Astrocyte of the cerebellum (primary cell): ENCODE data around the gene BIRC7.

ENCODE experiments used
- DNase-seq: peaks from one replicate; pipeline ENCODE4 v3.0.0-alpha.2; 2011; ENCODE audit warnings: low read depth
- H3K4me3 ChIP-seq: 2 replicates; pipeline ENCODE4 v1.5.1; 2011; ENCODE audit warnings: mild to moderate bottlenecking, low read depth, low read length, moderate library complexity
- in situ Hi-C: cut with HindIII; loops from 2 replicates; pipeline ENCODE4 v1.10.0; 2017; ENCODE audit warnings: low sequenced_read_pairs
- TF ChIP-seq, protein P1 (sequence below): IDR thresholded peaks from 2 replicates; pipeline ENCODE4 v1.5.1; 2012; ENCODE audit warnings: low read length, low read depth, moderate library complexity, mild to moderate bottlenecking; ENCODE audit errors: missing control alignments

Gene BIRC7, protein sequence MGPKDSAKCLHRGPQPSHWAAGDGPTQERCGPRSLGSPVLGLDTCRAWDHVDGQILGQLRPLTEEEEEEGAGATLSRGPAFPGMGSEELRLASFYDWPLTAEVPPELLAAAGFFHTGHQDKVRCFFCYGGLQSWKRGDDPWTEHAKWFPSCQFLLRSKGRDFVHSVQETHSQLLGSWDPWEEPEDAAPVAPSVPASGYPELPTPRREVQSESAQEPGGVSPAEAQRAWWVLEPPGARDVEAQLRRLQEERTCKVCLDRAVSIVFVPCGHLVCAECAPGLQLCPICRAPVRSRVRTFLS

DNA sequence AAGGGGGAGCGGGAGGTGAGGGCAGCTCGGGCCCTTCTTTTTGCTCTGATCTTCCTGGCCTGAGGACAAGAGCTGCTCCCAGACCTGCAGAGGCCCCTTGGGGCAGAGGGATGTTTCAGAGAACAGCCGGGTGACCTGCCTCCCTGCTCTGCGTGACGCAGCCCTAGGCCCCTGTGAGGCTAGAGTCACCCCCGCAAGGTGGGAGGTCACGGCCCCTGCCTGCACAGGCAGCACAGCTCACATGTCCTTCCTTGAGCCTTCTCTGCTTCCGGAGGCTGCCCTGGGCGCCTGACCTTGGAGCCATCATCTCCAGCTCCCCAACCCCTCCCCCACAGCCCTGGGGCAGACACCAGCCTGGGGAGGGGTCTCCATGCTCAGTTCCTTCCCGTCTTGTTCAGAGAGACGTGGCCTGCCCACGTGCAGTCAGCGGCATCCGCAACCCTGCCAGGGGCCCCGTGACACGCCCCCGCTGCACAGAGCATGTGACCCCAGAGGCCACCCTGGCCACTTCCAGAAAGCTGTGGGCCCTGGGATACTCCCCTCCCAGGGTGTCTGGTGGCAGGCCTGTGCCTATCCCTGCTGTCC lies at the start of gene BIRC7:
Gene BIRC7 (plus strand): TSS at position 507 of the 585 bp plus-strand sequence. CDS start 192 bp downstream, outside the sequence.
- no peak for DNase-seq
- TF ChIP-seq, protein P1, sequence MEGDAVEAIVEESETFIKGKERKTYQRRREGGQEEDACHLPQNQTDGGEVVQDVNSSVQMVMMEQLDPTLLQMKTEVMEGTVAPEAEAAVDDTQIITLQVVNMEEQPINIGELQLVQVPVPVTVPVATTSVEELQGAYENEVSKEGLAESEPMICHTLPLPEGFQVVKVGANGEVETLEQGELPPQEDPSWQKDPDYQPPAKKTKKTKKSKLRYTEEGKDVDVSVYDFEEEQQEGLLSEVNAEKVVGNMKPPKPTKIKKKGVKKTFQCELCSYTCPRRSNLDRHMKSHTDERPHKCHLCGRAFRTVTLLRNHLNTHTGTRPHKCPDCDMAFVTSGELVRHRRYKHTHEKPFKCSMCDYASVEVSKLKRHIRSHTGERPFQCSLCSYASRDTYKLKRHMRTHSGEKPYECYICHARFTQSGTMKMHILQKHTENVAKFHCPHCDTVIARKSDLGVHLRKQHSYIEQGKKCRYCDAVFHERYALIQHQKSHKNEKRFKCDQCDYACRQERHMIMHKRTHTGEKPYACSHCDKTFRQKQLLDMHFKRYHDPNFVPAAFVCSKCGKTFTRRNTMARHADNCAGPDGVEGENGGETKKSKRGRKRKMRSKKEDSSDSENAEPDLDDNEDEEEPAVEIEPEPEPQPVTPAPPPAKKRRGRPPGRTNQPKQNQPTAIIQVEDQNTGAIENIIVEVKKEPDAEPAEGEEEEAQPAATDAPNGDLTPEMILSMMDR, result no peak
- H3K4me3 ChIP-seq, result no peak within 1 kb of the TSS
- in situ Hi-C loops, result no loop called here

DNA sequence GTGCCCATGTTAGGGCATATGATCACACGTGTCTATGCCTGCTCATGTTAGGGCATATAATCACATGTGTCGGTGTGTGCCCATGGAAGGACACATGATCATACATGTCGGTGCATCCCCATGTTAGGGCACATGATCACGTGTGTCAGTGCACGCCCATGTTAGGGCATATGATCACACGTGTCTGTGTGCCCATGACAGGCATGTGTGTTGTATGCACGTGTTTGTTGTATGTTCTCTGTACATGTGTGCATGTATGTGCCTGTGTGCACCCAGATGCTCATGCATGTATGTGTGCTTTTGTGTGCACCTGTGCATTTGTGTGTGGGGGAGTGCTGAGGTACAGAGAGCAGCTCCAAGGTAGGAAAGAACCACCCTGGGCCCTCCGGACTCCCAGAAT lies 49.6 kb upstream of the BIRC7 start:
- no peak overlapping the region for H3K4me3 ChIP-seq
- TF ChIP-seq, protein P1, result no peak
- in situ Hi-C loops, result no loop called here
- no peak for DNase-seq

DNA sequence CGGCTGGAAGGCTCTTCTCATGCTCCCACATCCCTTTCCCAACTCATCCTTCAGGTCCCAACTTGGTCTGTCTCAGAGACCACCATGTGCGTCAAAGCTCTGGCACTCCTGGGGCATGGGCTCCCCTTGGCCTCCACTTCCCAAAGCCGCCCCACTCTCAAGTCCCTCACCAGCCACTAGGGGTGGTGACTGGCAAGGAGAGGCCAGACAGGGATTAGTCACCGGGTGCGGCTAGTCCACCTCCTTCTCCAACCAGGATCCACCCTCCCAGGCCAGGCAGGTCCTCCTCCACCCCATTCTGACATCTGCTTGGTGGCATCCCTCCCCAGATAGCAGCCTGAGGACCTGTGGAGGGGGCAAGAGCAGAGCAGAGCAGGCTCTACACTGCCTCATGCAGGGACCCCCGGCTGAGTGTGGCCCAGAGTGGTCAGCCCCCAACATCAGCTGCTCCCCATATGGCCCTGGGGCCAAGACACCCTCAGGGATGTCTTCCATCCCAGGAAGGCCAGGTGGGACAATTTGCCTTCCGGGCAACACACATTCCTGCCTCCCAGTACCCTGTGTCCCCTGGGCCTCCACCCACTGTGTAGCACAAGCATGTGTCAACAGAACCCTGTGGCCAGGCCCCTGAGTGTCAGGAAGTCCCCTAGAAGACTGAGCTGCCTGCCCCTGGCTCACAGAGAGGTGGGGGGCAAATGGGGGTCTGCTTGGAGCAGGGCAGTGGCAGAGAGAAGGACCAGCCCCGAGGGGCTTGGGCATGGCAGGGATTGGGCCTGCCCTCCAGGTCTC lies 49.0 kb upstream of the BIRC7 start:
- DNase-seq, result no peak
- no peak overlapping the region for H3K4me3 ChIP-seq
- in situ Hi-C loops, result no loop called here
- TF ChIP-seq, protein P1, result no peak

DNA sequence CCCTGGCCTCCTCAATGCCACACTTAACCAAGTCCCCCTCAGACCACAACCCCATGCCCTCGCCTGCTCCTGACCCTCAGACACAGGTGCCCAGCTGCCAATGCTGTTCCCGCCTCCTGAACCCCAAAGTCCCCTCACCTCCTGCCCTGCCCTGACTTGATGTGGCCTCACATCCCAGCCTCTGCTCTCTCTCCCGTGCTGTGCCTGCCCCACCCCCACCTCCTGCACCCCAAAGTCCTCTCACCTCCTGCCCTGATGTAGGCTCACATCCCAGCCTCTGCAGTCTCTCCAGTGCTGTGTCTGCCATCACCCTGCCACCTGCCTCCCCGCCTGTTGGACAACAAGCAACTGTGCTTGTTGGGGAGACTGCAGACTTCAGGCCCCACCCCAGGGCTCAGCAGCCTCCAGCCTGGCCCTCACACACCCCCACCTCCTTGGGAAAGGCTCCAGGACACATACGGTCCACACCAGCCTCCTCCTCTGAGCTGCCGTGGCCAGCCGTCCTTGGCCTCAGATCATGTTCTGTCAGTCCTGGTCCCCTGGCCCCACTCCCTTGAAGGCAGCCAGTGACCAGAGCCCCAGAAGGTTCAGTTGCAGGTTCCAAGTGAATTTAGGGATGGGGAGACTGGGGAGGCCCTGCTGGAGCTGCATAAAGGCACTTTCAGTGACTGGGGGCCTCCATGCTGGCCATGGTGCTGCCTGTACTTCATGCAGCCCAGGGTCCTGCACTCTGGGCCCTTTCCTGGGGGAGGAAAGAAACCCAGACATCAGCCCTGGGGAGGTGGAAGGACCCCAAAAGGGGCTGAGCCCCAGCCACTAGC lies 48.2 kb upstream of the BIRC7 start:
- no peak overlapping the region for H3K4me3 ChIP-seq
- DNase-seq, result no peak
- TF ChIP-seq, protein P1, result no peak
- in situ Hi-C loops, result no loop called here

DNA sequence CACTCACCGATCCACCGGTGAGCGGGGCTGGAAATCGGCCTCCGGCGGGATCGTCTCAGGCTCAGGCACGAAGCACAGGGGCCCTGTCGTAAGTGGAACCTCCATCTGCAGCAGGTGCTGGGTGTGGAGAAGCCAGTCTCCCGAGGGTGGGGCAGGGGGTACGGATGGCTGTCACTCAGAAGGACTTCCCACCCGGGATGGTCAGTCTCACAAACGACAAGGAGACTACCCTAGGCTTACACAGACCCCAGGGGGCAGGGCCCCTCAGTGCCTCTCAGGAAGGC lies 47.6 kb upstream of the BIRC7 start:
- in situ Hi-C loops, result no loop called here

More for the DNA sequence above, 47.6 kb upstream of the BIRC7 start:
- H3K4me3 ChIP-seq, result no peak overlapping the region
- DNase-seq, result no peak
- TF ChIP-seq, protein P1, result no peak
